CD4-positive, alpha-beta T cell treated with Interleukin-15 for 1 hour (primary cell): ENCODE results near the gene KAT6B.

ENCODE experiments used
- DNase-seq: peaks from one replicate; pipeline ENCODE4 v3.0.0-alpha.2; 2020

Gene KAT6B

DNA sequence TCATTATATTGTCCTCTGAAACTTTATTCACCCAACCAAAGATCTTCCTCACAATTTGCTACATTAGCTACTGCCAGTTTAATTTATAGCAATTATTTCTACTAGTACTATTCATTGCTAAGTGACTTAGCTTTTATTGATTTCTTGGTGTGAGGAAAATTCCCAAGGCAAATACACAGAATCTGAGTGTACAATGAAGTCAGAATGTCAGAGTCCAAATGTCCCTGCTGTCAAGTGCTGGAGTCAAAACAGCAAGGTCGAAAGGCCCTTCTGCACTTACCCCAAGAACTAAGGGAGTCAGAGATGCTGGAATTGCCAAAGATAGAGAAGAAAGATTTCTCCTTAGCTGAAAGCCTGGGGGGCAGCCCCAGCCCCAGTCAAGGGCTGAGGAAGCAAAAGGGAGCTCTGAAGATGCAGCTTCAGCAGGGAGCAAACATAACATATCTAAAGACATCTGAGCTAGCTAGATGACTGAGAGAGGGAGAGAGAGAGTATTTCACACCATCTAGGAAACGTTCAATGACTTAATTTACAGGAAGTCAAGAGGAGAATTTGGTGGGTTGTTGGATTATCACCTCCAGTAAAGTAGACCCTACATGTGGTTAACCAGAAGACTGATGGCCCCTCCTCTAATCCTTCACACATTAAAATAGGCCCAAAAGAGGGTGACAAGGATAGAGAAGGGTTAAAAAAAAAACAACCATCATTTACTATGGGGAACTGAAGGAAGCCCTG is 248.5 kb downstream of the KAT6B start:
- no peak for DNase-seq

GRCh38 chr10:75076348-75076747 is 249.9 kb downstream of the KAT6B start:
- DNase-seq: no peak

DNA sequence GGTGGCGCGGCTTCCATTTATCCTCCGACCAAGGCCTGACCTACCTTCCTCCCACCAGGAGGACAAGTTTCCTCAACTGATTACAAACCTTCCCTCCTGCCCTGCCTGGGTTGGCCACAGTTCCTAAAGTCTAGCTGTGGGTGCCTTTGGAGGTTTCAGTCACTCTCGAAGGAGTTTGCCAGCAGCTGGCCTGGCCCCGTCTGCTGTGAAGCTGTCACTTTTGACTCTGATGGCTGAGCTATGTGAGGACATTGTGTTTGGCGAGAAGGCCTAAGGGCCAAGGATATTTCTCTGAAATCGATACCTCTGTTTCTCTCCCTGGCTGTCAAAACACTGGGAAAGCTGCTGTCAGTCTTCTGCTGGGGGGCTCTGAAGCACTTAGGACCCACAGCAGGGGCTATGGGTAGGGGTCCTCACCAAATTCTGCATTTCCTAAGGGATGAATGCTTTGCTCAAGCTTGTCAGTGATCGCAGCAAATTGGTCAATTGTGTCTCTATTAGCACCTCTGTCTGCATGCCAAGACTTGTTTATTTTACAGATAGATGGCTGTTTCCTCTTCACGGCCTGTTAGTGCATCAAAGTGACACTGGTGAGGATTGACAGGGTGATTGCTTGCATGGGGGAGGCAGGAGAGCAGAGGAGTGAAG is 253.2 kb downstream of the KAT6B start:
- DNase-seq: no peak

- no peak for DNase-seq
Measured at GRCh38 chr10:75080554-75080953, 254.2 kb downstream of the KAT6B start.

- no peak for DNase-seq
Measured at GRCh38 chr10:75081379-75081778, 255.0 kb downstream of the KAT6B start.
